SKM-1 (cell line): ENCODE data around the gene OR4X2.
"Not testable (repeated sequence)": the region's sequence is repeated elsewhere in the genome, so short reads cannot be mapped to it uniquely, and the experiment has no call there.

Experiments
- DNase-seq: peaks from one replicate; lab custom pipeline; 2025; ENCODE audit not compliant: unreplicated experiment; lab: John Stamatoyannopoulos, UW

The OR4X2 gene, protein sequence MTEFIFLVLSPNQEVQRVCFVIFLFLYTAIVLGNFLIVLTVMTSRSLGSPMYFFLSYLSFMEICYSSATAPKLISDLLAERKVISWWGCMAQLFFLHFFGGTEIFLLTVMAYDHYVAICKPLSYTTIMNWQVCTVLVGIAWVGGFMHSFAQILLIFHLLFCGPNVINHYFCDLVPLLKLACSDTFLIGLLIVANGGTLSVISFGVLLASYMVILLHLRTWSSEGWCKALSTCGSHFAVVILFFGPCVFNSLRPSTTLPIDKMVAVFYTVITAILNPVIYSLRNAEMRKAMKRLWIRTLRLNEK

DNA sequence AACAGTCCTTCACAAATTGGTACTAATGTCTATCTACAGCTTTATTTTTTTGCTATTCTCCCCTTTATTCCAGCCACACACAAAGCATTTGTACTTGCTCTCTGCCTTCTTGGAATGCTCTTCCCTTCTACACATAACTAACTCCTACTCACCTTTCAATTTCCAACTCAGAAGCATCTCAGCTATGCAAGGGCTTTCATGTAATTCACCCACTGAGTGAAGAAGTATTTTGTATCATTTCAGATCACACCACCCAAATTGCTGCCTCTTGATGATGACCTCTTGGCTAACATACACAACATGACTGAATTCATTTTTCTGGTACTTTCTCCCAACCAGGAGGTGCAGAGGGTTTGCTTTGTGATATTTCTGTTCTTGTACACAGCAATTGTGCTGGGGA, at the start of gene OR4X2:
TSS of gene OR4X2 (plus strand) at position 301 of the 400 bp plus-strand sequence. CDS start at position 301, 0 bp downstream.
- no peak for DNase-seq

DNA sequence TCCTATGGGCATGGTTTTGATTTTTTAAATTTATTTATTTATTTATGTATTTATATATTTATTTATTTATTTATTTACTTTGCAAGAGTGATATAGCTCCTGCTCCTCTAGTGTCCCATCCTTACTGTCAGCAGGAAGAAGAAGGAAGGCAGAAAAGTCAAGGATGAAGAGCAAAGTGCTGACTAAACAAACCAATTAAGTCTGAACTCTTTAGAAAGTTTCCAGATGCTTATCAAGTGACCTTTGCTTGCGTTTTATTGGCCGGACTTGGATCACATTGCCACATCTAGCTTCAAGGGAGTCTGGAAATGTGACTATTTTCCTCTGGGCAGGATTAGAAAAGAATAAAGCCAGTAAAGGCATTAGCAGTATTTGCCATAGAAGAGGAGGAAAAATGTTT, 37.0 kb upstream of the OR4X2 start:
- no peak for DNase-seq

DNA sequence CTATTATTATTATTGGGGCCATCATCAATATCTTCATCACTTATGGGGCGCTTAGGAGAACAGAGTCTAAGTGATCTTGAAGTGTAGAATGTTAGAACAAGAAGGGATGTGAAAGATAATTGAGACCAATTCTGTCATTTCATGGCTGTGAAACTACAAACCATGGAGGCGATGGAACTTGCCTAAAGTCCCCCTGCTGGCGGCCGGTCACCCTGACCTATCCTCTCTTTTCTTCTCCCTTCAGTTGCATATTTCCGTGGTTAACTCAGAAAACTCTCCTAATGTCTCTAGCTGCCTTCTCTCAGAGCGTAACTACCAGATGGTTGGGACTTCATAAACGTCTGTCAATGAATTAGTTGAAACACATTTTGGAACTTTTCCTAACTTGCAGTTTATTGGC, 34.9 kb upstream of the OR4X2 start:
- DNase-seq = no peak

DNA sequence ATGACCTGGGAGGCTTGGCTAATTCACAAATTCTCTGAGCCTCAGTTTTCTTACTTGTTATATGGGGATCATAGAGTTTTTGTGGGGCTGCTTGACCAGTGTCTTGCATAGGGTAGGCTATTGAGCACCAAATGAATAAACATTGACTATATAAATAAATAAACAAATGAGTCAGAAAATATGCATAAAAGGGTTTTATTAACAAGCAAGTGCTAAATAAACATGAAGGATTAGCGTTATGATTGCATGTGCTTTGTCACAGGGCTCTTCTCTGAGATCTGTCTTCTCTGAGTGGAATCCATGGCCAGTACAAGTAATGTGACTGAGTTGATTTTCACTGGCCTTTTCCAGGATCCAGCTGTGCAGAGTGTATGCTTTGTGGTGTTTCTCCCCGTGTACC, 28.4 kb upstream of the OR4X2 start, which contains the start of gene OR4B1:
TSS of gene OR4B1 (plus strand) at position 301 of the 400 bp plus-strand sequence. CDS start at position 301, 0 bp downstream.
- no peak for DNase-seq

DNA sequence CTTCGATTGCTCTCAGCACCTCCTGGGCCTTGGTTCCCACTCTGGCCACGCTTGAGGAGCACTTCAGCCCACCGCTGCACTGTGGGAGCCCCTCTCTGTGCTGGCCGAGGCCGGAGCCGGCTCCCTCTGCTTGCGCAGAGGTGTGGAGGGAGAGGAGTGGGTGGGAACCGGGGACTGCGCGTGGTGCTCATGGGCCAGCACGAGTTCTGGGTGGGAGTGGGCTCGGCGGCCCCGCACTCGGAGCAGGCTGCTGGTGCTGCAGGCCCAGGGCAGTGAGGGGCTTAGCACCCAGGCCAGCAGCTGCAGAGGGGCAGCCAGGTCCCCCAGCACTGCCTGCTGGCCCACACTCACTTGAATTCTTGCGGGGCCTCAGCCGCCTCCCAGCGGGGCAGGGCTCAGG, 16.1 kb upstream of the OR4X2 start:
- no peak for DNase-seq

DNA sequence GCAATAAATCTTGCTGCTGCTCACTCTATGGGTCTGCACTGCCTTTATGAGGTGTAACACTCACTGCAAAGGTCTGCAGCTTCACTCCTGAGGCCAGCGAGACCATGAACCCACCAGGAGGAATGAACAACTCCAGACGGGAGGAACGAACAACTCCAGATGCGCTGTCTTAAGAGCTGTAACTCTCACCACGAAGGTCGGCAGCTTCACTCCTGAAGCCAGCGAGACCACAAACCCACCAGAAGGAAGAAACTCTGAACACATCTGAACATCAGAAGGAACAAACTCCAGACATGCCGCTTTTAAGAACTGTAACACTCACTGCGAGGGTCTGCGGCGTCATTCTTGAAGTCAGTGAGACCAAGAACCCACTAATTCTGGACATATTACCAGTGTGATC, 14.8 kb upstream of the OR4X2 start:
- not testable (repeated sequence) for DNase-seq

DNA sequence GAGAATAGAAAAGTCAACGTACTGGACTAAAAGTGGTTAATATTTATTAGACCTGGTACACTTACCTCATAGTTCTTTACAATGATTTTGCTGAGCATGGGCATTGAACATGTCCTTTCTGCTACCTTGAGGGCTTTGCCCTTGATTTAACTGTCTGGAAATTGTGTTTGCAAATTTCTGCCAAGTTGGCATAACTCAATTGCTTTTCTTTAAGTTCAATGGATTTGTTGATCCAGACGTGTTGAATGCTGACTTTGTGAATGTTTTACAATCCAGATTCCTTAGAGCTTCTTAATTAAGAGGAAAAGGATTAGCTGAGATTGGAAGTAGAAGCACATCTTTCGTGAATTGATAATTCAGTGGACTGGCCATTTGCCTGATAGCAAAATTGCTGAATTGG, 7.2 kb upstream of the OR4X2 start:
- no peak for DNase-seq

DNA sequence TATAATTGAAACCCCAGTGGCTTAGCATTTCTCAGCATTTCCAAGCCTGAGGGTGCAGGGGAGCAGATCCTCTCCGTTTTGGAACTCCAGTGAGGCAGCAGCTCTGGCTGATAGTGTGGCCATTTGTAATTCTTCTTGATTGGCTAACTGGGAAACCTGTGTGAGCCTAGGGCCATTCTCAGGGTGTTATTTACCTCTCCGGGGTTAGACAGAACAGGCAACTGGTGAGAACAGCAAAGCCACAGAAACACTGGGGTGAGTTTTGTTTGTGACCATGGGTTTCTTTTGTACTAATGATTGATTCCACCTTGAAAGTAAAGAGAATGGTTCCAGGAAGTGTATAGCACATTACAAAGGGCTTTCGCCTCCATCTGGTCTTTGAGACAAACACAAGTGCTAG, 2.4 kb upstream of the OR4X2 start:
- no peak for DNase-seq

DNA sequence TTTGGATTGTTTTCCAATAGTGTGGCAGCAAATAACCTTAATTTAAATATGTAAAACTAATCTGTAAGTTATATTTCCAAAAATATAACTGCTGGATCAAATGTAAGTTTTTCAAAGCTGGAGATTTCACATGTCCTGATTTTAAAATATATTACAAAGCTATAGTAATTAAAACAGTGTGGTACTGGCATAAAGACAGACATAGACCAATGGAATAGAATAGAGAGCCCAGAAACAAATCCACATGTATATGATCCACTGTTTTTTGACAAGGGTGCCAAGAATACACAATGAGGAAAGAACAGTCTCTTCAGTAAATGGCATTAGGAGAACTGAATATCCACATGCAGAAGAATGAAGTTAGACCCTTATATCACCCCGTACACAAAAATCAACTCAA, 4.0 kb downstream of the OR4X2 start:
- no peak for DNase-seq

DNA sequence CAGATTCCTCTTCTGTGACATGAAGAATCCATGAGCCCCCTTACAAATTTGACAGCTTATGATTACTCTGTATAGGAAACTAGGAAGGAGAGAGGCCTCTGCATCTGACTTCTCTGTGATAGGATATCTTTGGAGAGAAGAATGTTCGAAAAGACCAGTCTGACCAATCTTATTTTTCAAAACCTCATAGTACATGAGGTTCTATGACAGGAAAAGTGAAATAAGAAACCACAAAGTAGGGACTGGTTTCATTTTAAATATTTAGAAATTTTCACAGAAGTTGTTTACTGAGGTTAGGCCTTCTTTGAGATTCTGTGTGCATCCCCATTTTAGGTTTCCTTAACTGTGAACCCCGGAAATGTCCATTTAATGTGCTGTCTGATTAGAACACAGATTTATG, 16.7 kb downstream of the OR4X2 start:
- no peak for DNase-seq

DNA sequence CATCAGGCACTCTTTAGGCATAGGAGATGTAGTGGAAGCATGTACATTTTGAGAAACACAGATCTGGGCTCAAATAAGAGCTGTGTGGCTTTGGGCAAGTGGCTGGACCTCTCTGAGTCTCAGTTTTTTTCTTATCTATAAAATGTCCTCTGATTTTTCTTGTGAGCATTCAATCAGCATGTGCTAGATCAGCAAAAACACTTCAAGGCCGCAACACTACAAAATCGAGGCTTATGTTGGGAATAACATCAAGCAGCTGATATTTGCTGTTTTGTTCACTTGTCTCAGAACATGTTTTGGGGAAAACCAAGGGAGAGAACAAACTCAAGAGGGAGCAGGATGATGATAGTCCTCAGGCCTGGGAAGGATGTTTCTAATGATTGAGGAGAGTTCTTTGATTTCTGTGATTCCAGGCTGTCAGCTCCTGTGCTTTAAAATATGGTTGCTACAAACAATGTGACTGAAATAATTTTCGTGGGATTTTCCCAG, 18.6 kb downstream of the OR4X2 start, which contains the start of gene OR4X1:
TSS of gene OR4X1 (plus strand) at position 439 of the 489 bp plus-strand sequence. CDS start at position 439, 0 bp downstream.
- no peak for DNase-seq

DNA sequence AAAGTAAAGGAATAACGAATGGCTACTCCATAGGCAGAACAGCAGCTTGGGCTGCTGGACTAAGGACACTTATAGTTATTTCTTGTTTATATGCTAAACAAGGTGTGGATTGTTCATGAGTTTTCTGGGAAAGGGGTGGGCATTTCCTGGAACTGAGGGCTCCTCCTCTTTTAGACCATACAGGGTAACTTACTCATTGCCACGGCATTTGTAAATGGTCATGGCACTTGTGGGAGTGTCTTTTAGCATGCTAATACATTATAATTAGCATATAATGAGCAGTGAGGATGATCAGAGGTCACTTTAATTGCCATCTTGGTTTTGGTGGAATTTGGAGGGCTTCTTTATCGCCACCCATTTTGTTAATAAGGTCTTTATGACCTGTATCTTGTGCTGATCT, 25.7 kb downstream of the OR4X2 start:
- no peak for DNase-seq

DNA sequence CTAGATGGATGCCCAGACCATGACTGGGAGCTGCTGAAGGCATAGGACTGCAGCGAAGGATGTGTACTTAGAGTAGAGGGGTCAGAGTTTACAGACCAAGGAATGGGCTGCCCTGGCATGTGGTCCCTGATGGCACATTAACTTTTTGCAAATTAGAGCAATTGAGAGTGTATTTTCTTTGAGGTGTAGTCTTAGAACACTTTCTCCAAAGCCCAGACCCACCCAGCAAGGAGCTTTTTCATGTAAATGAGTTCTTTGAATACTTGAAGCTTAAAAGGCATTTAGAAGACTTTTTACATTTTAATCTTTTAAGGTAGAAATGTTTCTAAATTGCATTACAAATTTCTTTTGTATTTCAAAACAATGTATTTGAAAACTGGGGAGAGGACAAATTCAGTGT, 27.7 kb downstream of the OR4X2 start:
- DNase-seq = no peak
